Activated CD8-positive, alpha-beta memory T cell treated with anti-CD3 and anti-CD28 coated beads for 4 hours (primary cell): Measurements from ENCODE around the gene NECTIN2.
"Not testable (repeated sequence)": the region's sequence is repeated elsewhere in the genome, so short reads cannot be mapped to it uniquely, and the experiment has no call there.

Experiments used
- DNase-seq, 2 donors: peaks; one replicate each; pipeline ENCODE4 v3.0.0-alpha.2; 2020; ENCODE audit warnings: low read depth in 2 of 2

Gene NECTIN2

DNA sequence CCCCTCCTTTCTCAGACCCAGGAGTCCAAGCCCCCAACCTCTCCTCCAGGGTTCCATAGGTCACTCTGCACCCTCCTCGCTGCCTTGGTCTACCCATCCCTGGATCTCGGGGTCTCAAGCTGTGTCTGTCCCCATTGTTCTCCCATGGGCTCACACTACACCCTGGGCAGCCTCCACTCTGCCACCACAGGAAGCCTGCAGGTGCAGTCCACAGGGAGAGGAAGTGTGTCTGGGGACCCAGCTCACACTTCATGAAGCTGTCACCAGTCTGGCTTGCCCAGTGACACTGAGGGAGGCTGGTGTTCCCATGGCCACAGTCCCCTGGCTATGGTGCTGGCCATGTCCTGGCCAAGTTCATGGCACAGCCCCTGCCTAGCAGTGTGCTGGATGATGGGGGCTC, 5.3 kb downstream of the NECTIN2 start:
- no peak for DNase-seq

DNA sequence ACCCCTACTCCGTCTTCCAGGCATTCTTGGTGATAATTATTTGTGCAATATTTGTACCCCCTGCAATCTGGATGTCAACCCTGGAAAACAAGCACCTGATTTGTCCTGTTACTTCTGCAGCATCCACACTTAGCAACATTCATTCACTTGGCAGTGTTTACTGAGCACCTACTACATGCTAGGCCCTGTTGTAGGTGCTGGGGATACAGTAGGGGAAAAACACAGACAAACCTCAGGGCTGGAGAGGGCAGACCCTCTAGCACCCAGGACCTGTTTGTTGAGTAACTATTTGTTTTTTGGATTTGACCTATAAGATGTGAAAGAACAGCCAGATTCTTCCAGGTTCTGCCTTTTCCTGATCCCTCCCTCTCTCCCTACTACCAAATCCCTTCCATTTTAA, 9.5 kb downstream of the NECTIN2 start:
- no peak for DNase-seq

DNA sequence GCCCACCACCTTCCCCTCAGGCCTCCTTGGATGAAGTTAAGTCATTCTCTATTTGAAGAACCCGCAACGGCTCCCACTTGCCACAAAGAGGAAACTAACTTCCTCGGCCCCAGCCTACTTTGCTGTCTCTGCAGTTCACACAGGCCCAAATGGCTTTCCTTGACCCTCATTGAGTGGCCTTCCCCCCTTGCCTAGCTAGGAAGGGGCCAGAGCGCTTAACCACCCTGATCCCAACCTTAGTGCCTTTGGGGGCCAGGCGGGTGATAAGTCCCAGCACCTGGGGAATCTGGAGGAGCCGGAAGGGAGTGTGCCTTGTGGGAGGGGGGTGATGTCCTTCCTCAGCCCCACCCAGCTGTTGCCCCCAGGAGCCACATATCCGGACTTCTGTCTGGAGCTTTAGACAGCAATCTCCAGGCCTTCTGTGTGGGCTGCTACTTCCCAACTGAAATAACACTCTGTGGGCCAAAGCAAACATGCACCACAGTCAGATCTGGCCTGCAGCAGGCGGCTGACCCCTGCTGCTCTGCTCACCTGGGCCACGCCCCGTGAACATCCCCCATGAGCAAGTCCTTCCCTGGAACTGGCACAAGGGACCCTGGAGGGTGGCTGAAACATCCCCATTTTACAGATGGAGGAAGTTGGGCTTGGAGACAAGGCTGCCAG, 10.5 kb downstream of the NECTIN2 start:
- no peak for DNase-seq

DNA sequence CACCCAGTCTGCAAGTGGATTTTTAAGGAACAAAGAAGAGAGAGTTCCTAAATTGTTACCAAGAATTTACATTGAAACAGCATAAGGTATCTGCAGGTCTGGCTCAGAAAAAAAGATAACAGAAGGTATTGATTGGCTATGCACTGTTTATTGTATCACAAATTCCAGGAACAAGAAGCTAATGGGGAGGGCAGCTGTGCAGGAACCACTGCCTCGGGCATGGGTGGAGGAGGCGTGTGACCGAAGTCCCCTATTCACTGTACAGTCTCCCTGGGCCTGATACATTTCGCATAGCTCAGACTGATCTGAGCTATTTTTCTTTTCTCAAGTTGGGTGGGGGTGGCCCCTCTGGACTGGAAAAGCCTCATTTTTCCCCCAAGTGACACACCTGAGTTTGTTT, 11.7 kb downstream of the NECTIN2 start:
- no peak for DNase-seq

DNA sequence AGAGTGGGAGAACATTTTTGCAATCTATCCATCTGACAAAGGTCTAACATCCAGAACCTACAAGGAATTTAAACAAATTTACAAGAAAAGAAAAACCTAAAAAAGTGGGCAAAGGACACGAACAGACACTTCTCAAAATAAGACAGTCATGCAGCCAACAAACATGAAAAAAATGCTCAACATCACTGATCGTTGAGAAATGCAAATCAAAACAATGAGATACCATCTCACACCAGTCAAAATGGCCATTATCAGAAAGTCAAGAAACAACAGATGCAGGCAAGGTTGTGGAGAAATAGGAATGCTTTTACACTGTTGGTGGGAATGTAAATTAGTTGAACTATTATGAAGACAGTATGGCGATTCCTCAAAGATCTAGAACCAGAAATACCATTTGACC, 15.5 kb downstream of the NECTIN2 start:
- DNase-seq, result not testable (repeated sequence)

DNA sequence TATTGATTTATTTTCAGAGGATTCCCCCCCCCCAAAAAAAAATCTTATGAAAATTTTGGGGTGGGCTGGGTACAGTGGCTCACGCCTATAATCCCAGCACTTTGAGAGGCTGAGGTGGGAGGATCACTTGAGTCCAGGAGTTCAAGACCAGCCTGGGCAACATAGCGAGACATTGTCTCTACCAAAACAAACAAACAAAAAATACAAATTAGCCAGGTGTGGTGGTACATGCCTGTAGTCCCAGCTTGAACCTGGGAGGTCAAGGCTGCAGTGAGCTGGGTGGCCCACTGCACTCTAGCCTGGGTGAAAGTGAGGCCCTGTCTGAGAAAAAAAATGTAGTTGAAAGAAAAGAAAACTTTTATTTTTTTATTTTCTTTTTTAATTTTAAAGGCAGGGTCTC, 17.9 kb downstream of the NECTIN2 start:
- DNase-seq, result no peak

DNA sequence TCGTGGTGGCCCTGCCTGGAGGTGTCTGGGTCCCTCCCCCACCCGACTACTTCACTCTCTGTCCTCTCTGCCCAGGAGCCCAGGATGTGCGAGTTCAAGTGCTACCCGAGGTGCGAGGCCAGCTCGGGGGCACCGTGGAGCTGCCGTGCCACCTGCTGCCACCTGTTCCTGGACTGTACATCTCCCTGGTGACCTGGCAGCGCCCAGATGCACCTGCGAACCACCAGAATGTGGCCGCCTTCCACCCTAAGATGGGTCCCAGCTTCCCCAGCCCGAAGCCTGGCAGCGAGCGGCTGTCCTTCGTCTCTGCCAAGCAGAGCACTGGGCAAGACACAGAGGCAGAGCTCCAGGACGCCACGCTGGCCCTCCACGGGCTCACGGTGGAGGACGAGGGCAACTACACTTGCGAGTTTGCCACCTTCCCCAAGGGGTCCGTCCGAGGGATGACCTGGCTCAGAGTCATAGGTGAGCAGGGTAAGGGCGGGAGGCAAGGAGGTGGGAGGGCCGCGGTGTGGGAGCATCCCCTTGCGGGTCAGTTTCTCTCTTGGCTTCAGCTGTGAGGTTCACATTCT, 19.2 kb downstream of the NECTIN2 start:
- DNase-seq, result no peak

DNA sequence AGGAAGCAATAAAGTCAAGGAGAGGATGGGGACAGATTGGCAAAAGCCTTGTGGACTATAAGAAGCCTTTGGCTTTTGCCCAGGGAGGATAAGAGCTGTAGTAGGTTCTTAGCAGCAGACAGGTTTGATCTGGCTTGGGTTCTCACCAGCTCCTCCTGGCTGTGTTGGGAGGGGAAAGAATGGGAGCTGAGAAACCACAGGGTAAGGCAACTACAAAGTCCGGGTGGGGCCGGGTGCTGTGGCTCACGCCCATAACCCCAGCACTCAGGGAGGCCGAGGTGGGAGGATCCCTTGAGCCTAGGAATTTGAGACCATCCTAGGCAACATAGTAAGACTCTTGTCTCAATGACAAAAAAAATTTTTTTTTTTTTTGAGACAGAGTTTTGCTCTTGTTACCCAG, 20.6 kb downstream of the NECTIN2 start:
- no peak for DNase-seq

DNA sequence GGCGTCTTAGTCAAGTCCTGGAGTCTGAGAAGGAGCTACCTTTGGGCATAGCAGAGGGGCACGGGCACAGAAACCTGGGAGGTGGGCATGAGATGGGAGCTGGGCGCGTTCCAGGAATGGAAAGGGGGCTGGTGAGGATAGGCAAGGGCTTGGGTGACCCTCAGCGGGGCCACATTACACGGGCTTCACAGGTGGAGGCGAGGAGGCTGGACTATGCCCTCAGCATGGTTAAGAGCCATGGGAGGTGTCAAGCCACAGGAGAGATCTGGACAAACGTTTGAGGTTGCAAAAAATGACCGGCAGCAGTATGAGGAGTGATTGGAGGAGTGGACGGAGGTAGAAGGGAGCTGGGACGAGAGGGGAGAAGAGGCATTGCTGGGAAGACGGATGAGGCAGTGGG, 21.5 kb downstream of the NECTIN2 start:
- DNase-seq, result no peak

DNA sequence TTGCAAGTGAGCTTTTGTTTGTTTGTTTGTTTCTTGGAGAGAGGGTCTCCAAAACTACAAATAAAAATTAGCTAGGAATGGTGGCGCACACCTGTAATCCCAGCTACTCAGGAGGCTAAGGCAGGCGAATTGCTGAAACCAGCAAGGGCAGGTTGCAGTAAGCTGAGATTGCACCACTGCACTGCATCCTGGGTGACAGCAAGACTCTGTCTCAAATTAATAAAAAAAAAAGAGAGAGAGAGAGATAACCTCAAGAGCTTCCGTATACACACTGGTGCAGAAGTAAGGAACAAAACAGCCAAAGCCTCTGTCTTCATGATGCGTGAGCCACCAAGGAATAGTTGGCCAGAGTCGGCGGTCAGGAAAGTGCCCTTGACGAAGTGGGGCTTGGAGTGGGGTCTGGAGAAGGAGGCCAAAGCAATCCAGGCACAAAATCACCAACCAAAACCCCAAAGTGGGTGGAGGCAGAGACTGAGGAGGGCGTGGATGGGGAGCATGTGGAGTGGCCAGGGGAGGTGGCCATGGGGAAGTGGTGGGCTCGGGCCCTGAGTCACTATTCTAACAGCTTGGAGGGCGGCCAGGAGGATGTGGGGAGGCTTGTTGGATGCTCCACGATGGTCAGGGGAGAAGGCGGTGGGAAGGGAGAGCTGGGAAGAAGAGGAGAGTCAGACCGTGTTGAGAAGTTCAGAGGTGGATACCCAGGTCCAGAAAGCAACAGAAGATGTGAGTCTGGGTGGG, 23.8 kb downstream of the NECTIN2 start:
- DNase-seq, result no peak

DNA sequence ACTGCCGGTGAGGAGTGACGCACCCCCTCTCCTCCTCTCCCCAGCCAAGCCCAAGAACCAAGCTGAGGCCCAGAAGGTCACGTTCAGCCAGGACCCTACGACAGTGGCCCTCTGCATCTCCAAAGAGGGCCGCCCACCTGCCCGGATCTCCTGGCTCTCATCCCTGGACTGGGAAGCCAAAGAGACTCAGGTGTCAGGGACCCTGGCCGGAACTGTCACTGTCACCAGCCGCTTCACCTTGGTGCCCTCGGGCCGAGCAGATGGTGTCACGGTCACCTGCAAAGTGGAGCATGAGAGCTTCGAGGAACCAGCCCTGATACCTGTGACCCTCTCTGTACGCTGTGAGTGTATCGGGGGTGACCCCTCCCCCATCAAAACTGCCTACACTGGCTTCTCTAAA, 25.7 kb downstream of the NECTIN2 start:
- no peak for DNase-seq

DNA sequence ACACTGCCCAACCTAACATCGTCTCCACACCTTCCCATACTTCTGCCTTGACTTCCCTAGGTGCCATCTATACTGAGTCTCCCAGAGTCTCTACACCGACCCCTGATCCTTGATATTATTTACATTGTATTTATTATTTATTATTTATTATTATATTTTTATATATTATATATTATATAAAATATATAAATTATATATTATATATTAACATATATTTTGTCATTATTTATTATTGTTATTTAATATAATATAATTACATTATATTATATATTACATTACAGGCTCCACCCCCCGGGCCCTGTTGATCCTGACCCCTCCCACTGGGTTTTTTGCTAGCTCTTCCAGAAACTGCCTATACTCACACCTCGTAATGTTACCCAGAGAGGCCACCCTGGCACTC, 26.6 kb downstream of the NECTIN2 start:
- DNase-seq, result no peak

DNA sequence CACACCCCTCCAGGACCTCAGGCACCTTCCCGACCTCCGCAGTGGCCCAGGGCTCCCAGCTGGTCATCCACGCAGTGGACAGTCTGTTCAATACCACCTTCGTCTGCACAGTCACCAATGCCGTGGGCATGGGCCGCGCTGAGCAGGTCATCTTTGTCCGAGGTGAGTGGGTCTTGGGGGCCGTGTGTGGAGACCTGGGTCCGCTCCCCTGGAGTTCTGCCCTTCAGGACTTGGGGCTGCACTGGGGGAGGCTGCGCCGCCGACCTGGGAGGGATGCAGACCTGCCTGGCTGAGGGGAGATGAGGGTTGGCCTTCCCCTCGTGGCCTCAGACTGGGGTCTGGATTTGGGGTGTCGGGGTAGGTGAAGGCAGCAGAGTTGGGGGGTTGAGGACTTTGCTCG, 28.2 kb downstream of the NECTIN2 start:
- no peak for DNase-seq

DNA sequence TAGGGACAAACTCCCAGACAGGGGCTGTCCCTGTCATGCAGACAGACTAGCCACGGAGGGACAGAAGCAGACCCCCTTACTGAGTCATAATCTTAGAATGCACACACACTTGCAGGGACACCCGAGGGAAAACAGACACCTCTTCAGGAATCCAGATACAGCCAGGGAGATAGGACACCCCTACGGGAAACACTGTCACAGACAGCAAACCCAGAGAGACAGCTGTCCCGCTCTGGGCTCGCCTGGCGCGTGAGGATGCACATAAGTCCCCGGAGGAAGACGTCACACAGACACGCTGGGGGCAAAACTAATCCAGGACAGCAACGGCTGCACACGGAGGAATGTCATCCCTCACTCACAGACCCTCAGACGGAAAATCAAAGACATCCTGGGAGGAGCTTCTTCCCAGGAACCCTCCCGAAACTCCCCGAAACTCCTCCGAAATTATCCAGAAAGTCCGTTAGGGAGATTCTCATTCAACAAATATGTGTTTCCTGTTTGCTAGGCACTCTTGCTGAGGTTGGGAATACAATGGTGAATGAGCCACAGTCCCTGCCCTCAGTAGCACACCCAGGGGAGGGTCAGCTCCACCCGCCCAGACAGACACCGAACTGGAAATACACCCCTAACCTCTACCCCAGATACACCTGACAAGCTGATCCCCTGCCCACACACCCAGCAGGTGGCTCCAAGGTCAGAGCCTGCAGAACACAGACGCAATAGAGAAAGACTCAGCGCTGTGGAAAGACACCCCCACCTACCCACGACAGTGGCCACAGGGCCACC, 29.8 kb downstream of the NECTIN2 start:
- no peak for DNase-seq

DNA sequence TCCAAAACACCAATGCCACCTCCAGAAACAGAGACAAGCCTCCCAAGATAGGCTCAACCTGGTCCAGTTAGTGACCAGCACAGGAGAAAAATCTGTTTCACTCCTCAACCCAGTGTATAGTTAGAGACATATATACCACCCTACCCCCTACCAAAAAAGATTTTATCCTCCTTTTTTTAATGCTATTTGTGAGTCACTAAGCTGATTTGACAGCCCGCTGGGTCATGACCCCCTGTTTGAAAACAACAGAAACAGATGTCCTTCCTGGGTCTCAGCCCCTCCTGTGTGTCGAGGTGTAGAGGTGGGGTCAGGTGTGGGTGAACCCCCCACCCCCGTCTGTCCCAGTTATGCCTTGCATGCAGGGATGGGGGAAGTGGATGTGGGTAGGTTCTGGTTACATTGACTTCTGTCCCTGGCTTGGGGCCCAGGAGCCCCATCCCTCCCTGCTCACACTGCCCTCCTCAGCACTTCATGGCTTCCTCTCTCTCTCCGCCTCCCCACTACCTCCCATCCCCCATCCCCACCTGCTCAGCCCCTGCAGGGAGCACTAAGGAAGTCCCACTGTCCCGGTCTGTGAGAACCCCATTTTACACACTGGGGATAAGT, 30.9 kb downstream of the NECTIN2 start:
- DNase-seq, result no peak

DNA sequence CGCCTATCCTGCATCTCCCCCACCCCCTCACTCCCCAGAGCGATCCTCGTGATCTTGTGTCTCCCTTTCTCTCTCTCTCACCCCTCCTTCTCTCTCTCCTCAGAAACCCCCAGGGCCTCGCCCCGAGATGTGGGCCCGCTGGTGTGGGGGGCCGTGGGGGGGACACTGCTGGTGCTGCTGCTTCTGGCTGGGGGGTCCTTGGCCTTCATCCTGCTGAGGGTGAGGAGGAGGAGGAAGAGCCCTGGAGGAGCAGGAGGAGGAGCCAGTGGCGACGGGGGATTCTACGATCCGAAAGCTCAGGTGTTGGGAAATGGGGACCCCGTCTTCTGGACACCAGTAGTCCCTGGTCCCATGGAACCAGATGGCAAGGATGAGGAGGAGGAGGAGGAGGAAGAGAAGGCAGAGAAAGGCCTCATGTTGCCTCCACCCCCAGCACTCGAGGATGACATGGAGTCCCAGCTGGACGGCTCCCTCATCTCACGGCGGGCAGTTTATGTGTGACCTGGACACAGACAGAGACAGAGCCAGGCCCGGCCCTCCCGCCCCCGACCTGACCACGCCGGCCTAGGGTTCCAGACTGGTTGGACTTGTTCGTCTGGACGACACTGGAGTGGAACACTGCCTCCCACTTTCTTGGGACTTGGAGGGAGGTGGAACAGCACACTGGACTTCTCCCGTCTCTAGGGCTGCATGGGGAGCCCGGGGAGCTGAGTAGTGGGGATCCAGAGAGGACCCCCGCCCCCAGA, 32.2 kb downstream of the NECTIN2 start:
- no peak for DNase-seq

DNA sequence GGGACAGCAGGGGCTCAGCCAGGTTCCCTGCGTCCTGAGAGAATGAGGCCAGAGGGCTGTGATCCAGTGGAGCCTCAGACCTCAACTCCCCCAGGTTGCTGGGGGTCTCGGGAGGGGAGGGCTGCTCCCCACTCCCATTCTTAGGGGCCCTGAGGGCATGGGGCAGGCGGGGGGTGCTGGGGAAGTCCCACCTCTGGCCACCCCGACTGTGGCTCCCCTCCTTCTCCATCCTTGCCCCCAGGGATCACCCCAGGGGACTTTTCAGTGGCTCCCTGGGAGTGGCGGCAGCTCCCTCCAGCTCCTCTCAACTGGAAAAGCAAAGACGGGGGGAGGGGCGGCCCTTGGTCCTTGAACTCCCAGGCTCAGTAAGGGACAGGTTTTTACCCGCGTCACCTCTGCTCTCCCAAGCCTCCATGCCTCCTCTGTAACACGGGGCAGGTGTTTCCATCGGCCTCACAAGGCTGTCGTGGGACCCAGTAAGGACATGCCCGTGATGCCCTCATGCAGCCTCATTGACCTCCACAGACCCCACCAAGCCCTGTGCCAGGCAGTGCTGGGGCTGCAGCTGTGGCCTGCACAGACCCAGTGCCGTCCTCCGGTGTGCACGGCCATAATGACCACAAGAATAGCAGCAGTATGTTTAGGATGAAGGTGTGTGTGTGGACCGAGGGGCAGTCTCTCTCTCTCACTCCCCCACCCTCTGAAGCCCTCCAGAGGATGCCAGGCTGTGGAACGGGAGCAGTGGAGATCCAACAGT, 33.4 kb downstream of the NECTIN2 start:
- DNase-seq, result no peak

DNA sequence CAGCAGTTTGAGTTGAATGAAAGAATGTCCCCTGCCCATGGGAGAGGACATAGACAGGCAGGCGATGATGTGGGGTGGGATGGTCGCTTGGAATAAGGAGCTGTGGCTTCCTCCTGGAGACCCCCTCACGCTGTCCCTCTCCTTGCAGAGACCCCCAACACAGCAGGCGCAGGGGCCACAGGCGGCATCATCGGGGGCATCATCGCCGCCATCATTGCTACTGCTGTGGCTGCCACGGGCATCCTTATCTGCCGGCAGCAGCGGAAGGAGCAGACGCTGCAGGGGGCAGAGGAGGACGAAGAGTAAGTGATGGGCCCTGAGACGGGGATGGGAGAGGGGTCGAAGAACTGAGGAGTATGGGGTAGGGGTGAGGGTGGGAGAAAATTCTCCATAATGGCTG, 36.0 kb downstream of the NECTIN2 start:
- DNase-seq, result no peak

DNA sequence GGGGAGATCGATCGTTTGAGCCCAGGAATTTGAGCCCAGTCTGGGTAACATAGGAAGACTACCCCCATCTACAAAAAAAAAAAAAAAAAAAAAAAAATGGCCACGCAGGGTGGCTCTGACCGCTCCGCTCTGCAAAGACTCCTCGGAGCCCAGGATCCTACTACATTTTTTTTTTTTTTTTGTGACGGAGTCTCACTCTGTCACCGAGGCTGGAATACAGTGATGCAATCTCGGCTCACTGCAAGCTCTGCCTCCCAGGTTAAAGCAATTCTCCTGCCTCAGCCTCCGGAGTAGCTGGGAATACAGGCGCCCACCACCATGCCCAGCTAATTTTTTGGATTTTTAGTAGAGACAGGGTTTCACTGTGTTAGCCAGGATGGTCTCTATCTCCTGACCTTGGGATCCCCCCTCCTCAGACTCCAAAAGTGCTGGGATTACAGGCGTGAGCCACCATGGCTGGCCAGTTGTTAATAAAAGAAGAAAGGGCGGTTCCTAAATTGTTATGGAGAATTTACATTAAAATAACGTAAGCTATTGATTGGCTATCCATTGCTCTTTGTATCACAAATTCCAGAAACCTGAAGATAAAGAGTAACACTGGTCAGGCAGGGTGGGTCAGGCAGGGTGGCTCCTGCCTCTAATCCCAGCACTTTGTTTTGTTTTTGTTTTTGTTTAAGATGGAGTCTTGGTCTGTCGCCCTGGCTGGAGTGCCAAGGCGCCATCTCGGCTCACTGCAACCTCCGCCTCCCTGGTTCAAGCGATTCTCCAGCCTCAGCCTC, 36.7 kb downstream of the NECTIN2 start:
- not testable (repeated sequence) for DNase-seq

DNA sequence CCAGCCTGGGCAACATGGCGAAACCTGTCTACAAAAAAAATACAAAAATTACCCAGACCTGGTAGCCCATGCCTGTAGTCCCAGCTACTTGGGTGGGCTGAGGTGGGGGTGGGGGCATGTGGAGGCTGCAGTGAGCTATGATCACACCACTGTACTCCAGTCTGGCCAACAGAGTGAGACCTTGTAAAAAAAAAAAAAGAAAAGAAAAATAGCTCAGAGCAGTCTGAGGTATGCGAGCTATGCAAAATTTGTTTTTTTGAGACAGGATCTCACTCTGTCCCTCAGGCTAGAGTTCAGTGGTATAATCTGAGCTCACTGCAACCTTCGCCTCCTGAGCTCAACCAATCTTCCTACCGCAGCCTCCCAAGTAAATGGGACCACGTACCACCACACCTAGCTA, 37.8 kb downstream of the NECTIN2 start:
- DNase-seq, result no peak
